Loucy (cell line): ENCODE measurements around the gene UBASH3A.

Source experiments
- EZH2phosphoT487 ChIP-seq: fragments of 200-600 bp; IDR thresholded peaks from 2 replicates; pipeline ENCODE4 v1.6.1; 2018; ENCODE audit warnings: antibody characterized with exemption, mild to moderate bottlenecking, moderate library complexity, borderline replicate concordance
- TF ChIP-seq, protein P1 (sequence below): fragments of 200-600 bp; sonication (generic); conservative IDR thresholded peaks from 2 replicates; pipeline ENCODE4 v1.5.1; 2014; ENCODE audit warnings: mild to moderate bottlenecking, antibody characterized with exemption, low read length

- TF ChIP-seq, protein P1, sequence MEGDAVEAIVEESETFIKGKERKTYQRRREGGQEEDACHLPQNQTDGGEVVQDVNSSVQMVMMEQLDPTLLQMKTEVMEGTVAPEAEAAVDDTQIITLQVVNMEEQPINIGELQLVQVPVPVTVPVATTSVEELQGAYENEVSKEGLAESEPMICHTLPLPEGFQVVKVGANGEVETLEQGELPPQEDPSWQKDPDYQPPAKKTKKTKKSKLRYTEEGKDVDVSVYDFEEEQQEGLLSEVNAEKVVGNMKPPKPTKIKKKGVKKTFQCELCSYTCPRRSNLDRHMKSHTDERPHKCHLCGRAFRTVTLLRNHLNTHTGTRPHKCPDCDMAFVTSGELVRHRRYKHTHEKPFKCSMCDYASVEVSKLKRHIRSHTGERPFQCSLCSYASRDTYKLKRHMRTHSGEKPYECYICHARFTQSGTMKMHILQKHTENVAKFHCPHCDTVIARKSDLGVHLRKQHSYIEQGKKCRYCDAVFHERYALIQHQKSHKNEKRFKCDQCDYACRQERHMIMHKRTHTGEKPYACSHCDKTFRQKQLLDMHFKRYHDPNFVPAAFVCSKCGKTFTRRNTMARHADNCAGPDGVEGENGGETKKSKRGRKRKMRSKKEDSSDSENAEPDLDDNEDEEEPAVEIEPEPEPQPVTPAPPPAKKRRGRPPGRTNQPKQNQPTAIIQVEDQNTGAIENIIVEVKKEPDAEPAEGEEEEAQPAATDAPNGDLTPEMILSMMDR = no peak
- no peak for TF ChIP-seq EZH2phosphoT487
Measured at GRCh38 chr21:42489006-42489563, 85.4 kb downstream of the UBASH3A start.
